Naive B cell (primary cell): ENCODE measurements around the gene METTL4. TPM values are rescaled to one million over a fixed set of nuclear protein-coding genes. Genes with fewer than 3 reads are reported as not detected.
A peak's percentile ranks its signal among the peaks of the same experiment; 100 is the strongest.

Experiments
- ATAC-seq, 2 donors: fragments of 150-1000 bp; cut with Tn5 transposase; 2 replicates each; pipeline ENCODE4 v1.10.0; 2021; ENCODE audit warnings: low read depth in 2 of 2, mild to moderate bottlenecking in 2 of 2, moderate library complexity in 2 of 2
- DNase-seq: peaks from one replicate; pipeline ENCODE4 v3.0.0; 2022
- H3K27ac Mint-ChIP-seq, 6 donors: one replicate each; pipeline ENCODE4 v1.8.0; 2020 to 2022; ENCODE audit warnings: mild to moderate bottlenecking in 6 of 6, mixed read lengths in 6 of 6, moderate library complexity in 5 of 6, inconsistent platforms in 2 of 6
- H3K27me3 Mint-ChIP-seq, 3 donors: one replicate each; pipeline ENCODE4 v1.8.0; 2021 to 2022; ENCODE audit warnings: mixed read lengths in 3 of 3, mild to moderate bottlenecking in 1 of 3
- H3K36me3 Mint-ChIP-seq, 2 donors: one replicate each; pipeline ENCODE4 v1.8.0; 2020 to 2022; ENCODE audit warnings: mixed read lengths in 2 of 2, inconsistent platforms in 1 of 2, mild to moderate bottlenecking in 1 of 2
- H3K4me1 Mint-ChIP-seq, 3 donors: one replicate each; pipeline ENCODE4 v1.8.0; 2020 to 2022; ENCODE audit warnings: mixed read lengths in 3 of 3, inconsistent platforms in 1 of 3, mild to moderate bottlenecking in 1 of 3, moderate library complexity in 1 of 3
- H3K4me3 Mint-ChIP-seq, 8 donors: one replicate each; pipeline ENCODE4 v1.8.0; 2020 to 2022; ENCODE audit warnings: mild to moderate bottlenecking in 8 of 8, mixed read lengths in 8 of 8, moderate library complexity in 8 of 8, inconsistent platforms in 2 of 8
- H3K9me3 Mint-ChIP-seq, 7 donors: one replicate each; pipeline ENCODE4 v1.8.0; 2020 to 2022; ENCODE audit warnings: mixed read lengths in 7 of 7, mild to moderate bottlenecking in 5 of 7, inconsistent platforms in 2 of 7, moderate library complexity in 1 of 7
- polyA plus RNA-seq, 6 donors: library from polyadenylated mRNA; unstranded; fragments of 300-500 nt; fragmentation: Illumina TruSeq; gene quantifications; one replicate each; pipeline ENCODE4 v1.2.3, GENCODE V29; 2021; ENCODE audit warnings: low read depth in 6 of 6

Gene METTL4
- polyA plus RNA-seq: 10 to 100 TPM in 5 of 6 donors, 1 to 10 TPM in 1; 4.0 to 18.0 (median 15.5) TPM

- Mint-ChIP-seq H3K27me3 (no peaks in the 10 kb centered on the region), H3K4me1 (peaks cover 25 to 44% (median 41%) of the 10 kb centered on the region in 3 donors), H3K4me3 (peak within 1 kb of the TSS; percentile 92 to 100 (median 99)), H3K9me3 (peaks cover 0 to 2% (median 0%) of the 10 kb centered on the region in 7 donors), H3K36me3 (peaks cover 0 to 3% of the 10 kb centered on the region in 2 donors), H3K27ac (peak within 1 kb of the TSS; percentile 96 to 99 (median 99))
- peak; percentile 82 for DNase-seq
- peak; percentile 89 to 92 for ATAC-seq
Measured at GRCh38 chr18:2571200-2572170, at the start of gene METTL4, which contains the start of gene NDC80. TSS of gene METTL4 (minus strand) at chr18:2571505. CDS start at chr18:2567216, 4,289 bp downstream. TSS of gene NDC80 (plus strand) at chr18:2571557. CDS start at chr18:2572986, 1,429 bp downstream.

DNA sequence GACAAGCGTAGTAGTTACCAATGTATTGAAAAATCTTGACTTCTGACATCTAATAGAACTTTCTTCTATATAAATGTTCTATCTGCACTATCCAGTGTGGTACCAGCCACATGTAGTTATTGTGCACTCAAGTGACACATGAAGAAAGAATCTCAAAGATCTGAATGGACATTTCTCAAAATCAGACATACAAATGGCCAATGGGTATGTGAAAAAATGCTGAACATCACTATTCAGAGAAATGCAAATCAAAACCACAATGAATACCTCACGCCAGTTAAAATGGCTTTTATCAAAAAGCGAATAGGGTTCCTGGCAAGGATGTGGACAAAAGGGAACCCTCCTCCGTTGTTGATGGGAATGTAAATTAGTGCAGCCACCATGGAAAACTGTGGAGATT, 46.7 kb upstream of the METTL4 start:
- Mint-ChIP-seq H3K27ac (no peak overlapping the region), H3K4me1 (peaks cover 0 to 4% (median 0%) of the 10 kb centered on the region in 3 donors), H3K9me3 (peaks cover 0 to 5% (median 3%) of the 10 kb centered on the region in 7 donors), H3K4me3 (no peak overlapping the region), H3K27me3 (no peaks in the 10 kb centered on the region), H3K36me3 (no peaks in the 10 kb centered on the region)
- DNase-seq (no peak), ATAC-seq (no peak)

- H3K36me3 Mint-ChIP-seq: no peaks in the 10 kb centered on the region
- no peaks in the 10 kb centered on the region for H3K27me3 Mint-ChIP-seq
- no peak overlapping the region for H3K27ac Mint-ChIP-seq
- H3K4me3 Mint-ChIP-seq: no peak overlapping the region
- ATAC-seq: no peak
- H3K4me1 Mint-ChIP-seq: peaks cover 0 to 4% (median 0%) of the 10 kb centered on the region in 3 donors
- peaks cover 0 to 5% (median 3%) of the 10 kb centered on the region in 7 donors for H3K9me3 Mint-ChIP-seq
- DNase-seq: no peak
Measured at GRCh38 chr18:2617401-2617998, 46.2 kb upstream of the METTL4 start.

DNA sequence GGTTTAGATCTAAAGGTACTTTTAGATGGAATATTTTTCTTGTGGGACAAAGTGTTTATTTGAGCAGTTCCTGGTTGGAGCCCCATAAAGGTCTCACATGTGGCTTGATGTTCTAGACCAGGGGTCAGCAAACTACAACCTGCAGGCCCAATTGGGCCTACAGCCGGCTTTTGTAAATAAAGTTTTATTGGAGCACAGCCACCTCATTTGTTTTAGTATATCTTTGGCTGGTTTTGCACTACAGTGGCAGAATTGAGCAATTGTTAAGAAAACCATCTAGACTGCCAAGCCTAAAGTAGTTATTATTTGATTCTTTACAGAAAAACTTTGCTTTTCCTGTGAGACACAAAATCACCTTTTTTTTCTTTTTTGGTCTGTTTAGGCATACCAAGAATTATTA, 41.7 kb upstream of the METTL4 start:
- ATAC-seq: no peak
- Mint-ChIP-seq H3K4me3 (no peak overlapping the region), H3K4me1 (peaks cover 0 to 4% (median 0%) of the 10 kb centered on the region in 3 donors), H3K27me3 (no peaks in the 10 kb centered on the region), H3K36me3 (no peaks in the 10 kb centered on the region), H3K9me3 (peaks cover 0 to 5% (median 3%) of the 10 kb centered on the region in 7 donors), H3K27ac (peak overlapping the region in 1 of 6 donors; percentile 63)
- no peak for DNase-seq

DNA sequence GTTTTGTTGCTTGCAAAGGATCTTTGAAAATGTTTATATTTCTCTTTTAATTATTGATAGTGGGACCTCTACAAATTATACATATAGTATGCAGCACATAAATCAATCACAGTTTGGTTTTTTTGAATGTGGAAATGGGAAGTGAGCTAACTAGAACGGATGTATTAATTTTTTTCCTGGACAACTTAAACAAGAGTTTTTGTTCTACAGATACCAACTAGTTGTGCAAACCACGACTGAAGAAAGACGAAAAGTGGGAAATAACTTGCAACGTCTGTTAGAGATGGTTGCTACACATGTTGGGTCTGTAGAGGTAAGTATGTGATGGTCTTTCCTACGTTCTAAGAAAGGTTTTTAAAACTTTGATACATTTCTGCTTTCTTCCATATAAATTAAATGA, 39.2 kb upstream of the METTL4 start:
- no peak overlapping the region for H3K27ac Mint-ChIP-seq
- H3K4me3 Mint-ChIP-seq: no peak overlapping the region
- H3K4me1 Mint-ChIP-seq: peaks cover under 1 to 10% (median 5%) of the 10 kb centered on the region in 3 donors
- ATAC-seq: no peak
- peaks cover 0 to 5% (median 3%) of the 10 kb centered on the region in 7 donors for H3K9me3 Mint-ChIP-seq
- H3K36me3 Mint-ChIP-seq: no peaks in the 10 kb centered on the region
- H3K27me3 Mint-ChIP-seq: no peaks in the 10 kb centered on the region
- DNase-seq: no peak

GRCh38 chr18:2609604-2610003, 38.3 kb upstream of the METTL4 start:
- Mint-ChIP-seq H3K4me3 (no peak overlapping the region), H3K27me3 (no peaks in the 10 kb centered on the region), H3K36me3 (no peaks in the 10 kb centered on the region), H3K9me3 (peaks cover 0 to 3% (median 0%) of the 10 kb centered on the region in 7 donors), H3K4me1 (peaks cover 10 to 19% (median 11%) of the 10 kb centered on the region in 3 donors), H3K27ac (peak overlapping the region in 2 of 6 donors; percentile 22 to 51)
- DNase-seq: no peak
- ATAC-seq: no peak

GRCh38 chr18:2606335-2606734, 35.0 kb upstream of the METTL4 start:
- no peaks in the 10 kb centered on the region for H3K36me3 Mint-ChIP-seq
- DNase-seq (no peak), ATAC-seq (peak; percentile 41 to 47)
- H3K27ac Mint-ChIP-seq: peak overlapping the region in 5 of 6 donors; percentile 33 to 68 (median 54)
- peaks cover 14 to 19% (median 14%) of the 10 kb centered on the region in 3 donors for H3K4me1 Mint-ChIP-seq
- peaks cover 0 to 3% (median 0%) of the 10 kb centered on the region in 7 donors for H3K9me3 Mint-ChIP-seq
- no peaks in the 10 kb centered on the region for H3K27me3 Mint-ChIP-seq
- peak overlapping the region in 5 of 8 donors; percentile 5 to 66 (median 20) for H3K4me3 Mint-ChIP-seq

GRCh38 chr18:2602844-2603243, 31.5 kb upstream of the METTL4 start:
- peak overlapping the region in 3 of 6 donors; percentile 4 to 42 (median 10) for H3K27ac Mint-ChIP-seq
- ATAC-seq (no peak), DNase-seq (no peak)
- no peaks in the 10 kb centered on the region for H3K27me3 Mint-ChIP-seq
- H3K36me3 Mint-ChIP-seq: no peaks in the 10 kb centered on the region
- H3K4me1 Mint-ChIP-seq: peaks cover 14 to 19% (median 16%) of the 10 kb centered on the region in 3 donors
- no peak overlapping the region for H3K4me3 Mint-ChIP-seq
- H3K9me3 Mint-ChIP-seq: peaks cover 0 to 3% (median 0%) of the 10 kb centered on the region in 7 donors

- Mint-ChIP-seq H3K4me3 (no peak overlapping the region), H3K9me3 (peaks cover 0 to 4% (median 0%) of the 10 kb centered on the region in 7 donors), H3K27ac (peak overlapping the region in 3 of 6 donors; percentile 24 to 70 (median 67)), H3K27me3 (no peaks in the 10 kb centered on the region), H3K36me3 (peaks cover 4 to 7% of the 10 kb centered on the region in 2 donors), H3K4me1 (peaks cover 6 to 7% (median 7%) of the 10 kb centered on the region in 3 donors)
- ATAC-seq (no peak), DNase-seq (no peak)
Measured at GRCh38 chr18:2597639-2598038, 26.3 kb upstream of the METTL4 start.

- peaks cover 0 to 4% of the 10 kb centered on the region in 2 donors for H3K36me3 Mint-ChIP-seq
Measured at GRCh38 chr18:2590303-2590702, 19.0 kb upstream of the METTL4 start.

GRCh38 chr18:2589345-2590068, 18.2 kb upstream of the METTL4 start:
- Mint-ChIP-seq H3K9me3 (no peaks in the 10 kb centered on the region), H3K4me3 (peak overlapping the region in 5 of 8 donors; percentile 41 to 75 (median 61)), H3K36me3 (peaks cover 0 to 4% of the 10 kb centered on the region in 2 donors), H3K27me3 (no peaks in the 10 kb centered on the region), H3K27ac (peak overlapping the region in 5 of 6 donors; percentile 56 to 96 (median 78)), H3K4me1 (peaks cover 18 to 25% (median 19%) of the 10 kb centered on the region in 3 donors)
- ATAC-seq (peak; percentile 20 to 44), DNase-seq (no peak)

More at GRCh38 chr18:2590303-2590702, 19.0 kb upstream of the METTL4 start:
- no peaks in the 10 kb centered on the region for H3K27me3 Mint-ChIP-seq
- no peak for DNase-seq
- H3K27ac Mint-ChIP-seq: peak overlapping the region; percentile 56 to 96 (median 85)
- H3K9me3 Mint-ChIP-seq: no peaks in the 10 kb centered on the region
- peak overlapping the region in 7 of 8 donors; percentile 15 to 79 (median 54) for H3K4me3 Mint-ChIP-seq
- H3K4me1 Mint-ChIP-seq: peaks cover 18 to 25% (median 19%) of the 10 kb centered on the region in 3 donors
- ATAC-seq: no peak

DNA sequence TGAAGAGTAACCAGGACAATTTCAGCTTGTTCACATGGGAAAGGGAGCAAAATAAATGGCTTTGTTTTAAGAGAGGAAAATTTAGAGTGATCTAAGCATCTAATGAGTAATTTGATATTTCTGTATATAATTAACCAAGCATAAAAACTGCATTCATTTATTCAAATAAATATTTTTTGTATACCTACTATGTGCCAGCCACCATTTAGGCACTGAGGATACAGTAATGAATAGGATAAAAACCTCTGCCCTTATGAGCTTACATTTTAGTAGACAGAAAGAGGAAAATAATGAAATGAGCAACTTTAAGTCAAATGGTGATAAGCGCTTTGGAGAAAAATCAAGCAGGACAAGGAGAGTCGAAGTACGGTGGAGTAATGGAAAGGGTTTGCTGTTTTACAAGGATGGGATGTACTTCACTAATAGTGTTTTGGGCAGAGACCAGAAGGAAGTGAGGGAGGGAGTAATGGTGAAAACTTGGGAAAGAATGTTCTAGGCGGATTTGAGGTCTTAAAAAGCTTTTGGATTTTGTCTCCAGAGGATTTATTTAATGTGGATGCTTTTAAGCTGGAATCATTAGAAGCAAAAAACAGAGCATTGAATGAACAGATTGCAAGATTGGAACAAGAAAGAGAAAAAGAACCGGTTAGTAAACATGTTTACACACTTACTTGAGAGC, 17.5 kb upstream of the METTL4 start:
- peaks cover 18 to 25% (median 19%) of the 10 kb centered on the region in 3 donors for H3K4me1 Mint-ChIP-seq
- H3K9me3 Mint-ChIP-seq: no peaks in the 10 kb centered on the region
- DNase-seq: no peak
- no peak for ATAC-seq
- H3K27ac Mint-ChIP-seq: peak overlapping the region in 4 of 6 donors; percentile 21 to 40 (median 28)
- peak overlapping the region in 4 of 8 donors; percentile 27 to 75 (median 51) for H3K4me3 Mint-ChIP-seq
- H3K27me3 Mint-ChIP-seq: no peaks in the 10 kb centered on the region
- H3K36me3 Mint-ChIP-seq: peaks cover 0 to 4% of the 10 kb centered on the region in 2 donors
